AML-193 (cell line): Measurements from ENCODE around the gene CLUH.

ENCODE experiments used
- DNase-seq, 2 experiments: peaks; one replicate each; lab custom pipeline; 2025; lab: John Stamatoyannopoulos, UW

The CLUH gene, protein sequence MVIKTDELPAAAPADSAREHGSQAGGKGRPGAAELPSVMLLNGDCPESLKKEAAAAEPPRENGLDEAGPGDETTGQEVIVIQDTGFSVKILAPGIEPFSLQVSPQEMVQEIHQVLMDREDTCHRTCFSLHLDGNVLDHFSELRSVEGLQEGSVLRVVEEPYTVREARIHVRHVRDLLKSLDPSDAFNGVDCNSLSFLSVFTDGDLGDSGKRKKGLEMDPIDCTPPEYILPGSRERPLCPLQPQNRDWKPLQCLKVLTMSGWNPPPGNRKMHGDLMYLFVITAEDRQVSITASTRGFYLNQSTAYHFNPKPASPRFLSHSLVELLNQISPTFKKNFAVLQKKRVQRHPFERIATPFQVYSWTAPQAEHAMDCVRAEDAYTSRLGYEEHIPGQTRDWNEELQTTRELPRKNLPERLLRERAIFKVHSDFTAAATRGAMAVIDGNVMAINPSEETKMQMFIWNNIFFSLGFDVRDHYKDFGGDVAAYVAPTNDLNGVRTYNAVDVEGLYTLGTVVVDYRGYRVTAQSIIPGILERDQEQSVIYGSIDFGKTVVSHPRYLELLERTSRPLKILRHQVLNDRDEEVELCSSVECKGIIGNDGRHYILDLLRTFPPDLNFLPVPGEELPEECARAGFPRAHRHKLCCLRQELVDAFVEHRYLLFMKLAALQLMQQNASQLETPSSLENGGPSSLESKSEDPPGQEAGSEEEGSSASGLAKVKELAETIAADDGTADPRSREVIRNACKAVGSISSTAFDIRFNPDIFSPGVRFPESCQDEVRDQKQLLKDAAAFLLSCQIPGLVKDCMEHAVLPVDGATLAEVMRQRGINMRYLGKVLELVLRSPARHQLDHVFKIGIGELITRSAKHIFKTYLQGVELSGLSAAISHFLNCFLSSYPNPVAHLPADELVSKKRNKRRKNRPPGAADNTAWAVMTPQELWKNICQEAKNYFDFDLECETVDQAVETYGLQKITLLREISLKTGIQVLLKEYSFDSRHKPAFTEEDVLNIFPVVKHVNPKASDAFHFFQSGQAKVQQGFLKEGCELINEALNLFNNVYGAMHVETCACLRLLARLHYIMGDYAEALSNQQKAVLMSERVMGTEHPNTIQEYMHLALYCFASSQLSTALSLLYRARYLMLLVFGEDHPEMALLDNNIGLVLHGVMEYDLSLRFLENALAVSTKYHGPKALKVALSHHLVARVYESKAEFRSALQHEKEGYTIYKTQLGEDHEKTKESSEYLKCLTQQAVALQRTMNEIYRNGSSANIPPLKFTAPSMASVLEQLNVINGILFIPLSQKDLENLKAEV (N-terminal part only)

DNA sequence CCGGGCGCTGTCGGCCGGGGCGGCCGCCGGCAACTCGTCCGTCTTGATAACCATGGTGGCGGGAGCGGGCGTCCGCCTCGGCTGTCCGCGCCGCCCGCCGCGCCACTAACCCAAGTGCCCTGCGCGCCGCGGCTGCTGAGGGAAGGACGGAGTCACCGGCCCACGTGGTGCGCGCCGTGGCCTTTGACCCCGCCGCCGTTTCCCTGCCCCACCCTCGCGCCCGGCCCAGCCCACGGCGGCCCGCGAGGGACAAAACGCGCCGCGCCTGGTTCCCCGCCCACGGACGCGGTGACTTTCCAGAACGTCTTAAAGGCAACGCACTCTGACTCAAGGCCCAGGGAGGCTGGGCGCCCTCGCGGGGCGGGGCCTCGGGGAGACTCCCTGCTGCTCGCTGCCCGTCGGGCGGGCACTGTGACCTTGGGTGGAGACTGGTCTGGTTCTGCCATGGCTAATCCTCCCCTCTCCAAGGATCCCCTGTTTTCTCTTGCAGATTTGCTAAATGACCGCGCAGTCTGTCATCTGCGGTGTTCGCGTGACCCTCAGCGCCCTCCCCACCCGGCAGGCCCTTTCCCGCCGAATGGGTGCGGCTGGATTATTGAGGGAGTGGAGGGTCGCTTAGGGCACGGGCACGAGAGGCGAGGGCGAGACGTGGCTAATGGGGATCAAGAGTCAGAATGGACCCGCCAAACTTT is at the start of gene CLUH:
CLUH (minus strand) TSS at position 157 of the 692 bp plus-strand sequence; CDS start at position 54, 103 bp downstream.
- peak; percentile 48 to 54 for DNase-seq

- no peak for DNase-seq
Observed at GRCh38 chr17:2758870-2759269, 47.3 kb upstream of the CLUH start.

- DNase-seq, result no peak
Observed at GRCh38 chr17:2755891-2756724, 44.5 kb upstream of the CLUH start.

GRCh38 chr17:2751491-2751890 is 39.9 kb upstream of the CLUH start:
- no peak for DNase-seq

DNA sequence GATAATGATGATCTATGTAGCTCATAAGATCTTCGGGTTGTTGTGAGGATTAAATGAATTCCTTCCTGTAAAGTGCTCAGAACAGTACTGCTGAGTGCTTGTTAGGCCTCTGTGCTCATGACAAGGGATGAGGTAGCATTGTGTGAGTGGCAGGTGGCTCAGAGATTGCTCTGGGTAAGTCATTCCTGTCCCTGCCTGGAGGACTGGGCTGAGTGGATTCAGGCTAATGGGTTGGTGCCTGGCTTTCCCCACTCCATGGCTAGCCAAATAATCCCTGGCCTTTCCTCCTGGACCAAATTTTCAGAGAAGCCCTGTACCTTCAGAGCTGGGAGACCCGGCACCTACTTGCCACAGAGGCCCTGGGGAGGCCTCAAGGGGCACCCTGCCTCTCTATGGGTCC is 39.2 kb upstream of the CLUH start:
- no peak for DNase-seq

GRCh38 chr17:2749784-2750181 is 38.2 kb upstream of the CLUH start:
- DNase-seq, result peak; percentile 2 to 16

- DNase-seq, result no peak
Observed at GRCh38 chr17:2749058-2749783, 37.7 kb upstream of the CLUH start, which contains the start of gene CCDC92B. Gene CCDC92B, minus strand, starts transcription at chr17:2749652. Its CDS starts 14,507 bp downstream, at chr17:2735145.

DNA sequence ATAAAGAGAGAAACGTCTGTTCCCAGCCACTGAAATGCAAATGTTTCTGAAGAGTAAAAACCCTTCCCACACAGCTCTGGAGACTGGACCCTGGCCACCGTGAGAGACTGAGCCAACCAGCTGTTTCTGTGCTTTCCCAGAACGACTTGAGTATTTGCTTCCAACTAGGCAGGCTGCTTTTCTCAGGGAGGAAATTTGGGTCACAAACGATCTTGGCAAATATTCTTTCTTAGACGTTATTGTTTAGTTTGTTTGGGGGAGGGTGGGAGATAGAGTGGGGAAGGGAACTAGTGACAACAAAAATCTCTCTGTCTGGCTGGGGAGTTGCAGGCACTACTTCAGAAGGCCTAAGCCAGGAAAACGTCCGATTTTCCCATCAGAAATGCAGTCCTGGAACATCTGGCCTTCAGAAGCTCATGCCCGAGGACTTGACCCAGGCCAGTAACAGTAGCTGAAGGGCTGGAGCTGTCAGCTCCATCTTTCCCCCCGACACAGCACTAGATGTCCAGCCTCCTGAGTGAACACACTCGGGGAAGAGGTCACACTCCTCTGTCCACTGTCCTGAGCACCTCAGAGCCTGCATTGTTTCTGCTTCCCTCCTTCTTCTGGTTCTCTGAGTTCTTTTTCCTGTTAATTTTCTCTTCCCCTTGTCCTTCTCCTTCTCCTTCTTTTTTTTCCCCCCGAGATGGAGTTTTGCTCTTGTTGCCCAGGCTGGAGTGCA is 33.9 kb upstream of the CLUH start:
- DNase-seq, result no peak

GRCh38 chr17:2737693-2738092 is 26.1 kb upstream of the CLUH start:
- no peak for DNase-seq

GRCh38 chr17:2736956-2737355 is 25.4 kb upstream of the CLUH start:
- DNase-seq, result no peak

DNA sequence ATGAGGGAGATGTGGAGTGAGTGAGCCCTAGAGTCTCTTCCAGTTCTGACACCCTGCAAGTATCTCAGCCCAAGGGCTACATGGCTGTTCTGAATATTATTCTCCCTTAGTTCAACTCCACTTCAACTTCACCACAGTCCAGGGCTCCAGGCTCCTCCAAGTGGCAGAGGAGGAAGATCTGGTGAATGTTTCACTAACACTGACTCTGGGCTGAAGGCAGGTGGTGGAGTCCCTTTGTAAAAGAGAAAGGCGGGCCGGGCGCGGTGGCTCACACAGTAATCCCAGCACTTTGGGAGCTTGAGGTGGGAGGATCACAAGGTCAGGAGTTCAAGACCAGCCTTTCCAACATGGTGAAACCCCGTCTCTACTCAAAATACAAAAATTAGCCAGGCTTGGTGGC is 24.3 kb upstream of the CLUH start:
- DNase-seq, result no peak

DNA sequence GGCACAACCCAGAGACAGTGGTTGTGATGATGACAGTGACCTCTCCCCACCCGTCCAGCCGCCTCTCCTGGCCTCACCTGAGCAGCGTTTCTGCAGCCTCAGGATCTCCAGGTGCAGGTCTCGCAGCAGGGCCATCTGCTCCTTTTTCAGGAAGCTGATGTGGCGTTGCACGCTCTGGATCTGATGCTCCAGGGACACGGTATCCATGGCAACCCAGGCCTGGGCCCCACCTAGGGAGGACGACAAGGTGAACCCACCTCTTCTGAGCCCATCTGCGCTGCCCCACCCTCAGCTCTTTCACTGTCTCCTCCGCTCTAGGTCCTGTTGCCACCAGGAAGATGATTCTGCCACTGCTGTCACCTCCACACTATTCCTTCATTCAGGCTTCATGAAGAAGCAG is 23.4 kb upstream of the CLUH start:
- no peak for DNase-seq

GRCh38 chr17:2731807-2732206 is 20.2 kb upstream of the CLUH start:
- no peak for DNase-seq

GRCh38 chr17:2730764-2731353 is 19.3 kb upstream of the CLUH start:
- no peak for DNase-seq

DNA sequence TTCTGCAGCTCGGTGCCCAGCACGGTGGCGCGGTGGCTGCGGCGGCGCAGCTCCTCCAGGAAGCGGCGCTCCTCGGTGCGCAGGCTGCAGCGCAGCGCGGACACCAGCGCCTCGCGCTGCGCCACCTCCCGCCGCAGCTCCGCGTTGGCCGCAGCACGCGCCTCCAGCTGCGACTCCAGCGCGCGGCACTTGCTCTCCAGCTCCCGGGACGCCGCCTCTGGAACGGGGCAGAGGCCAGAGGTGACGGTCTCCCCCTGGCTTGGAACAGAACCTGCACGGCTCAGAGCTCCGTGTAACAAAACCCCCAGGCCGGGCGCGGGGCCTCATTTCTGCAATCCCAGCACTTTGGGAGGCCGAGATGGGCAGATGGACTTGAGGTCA is 13.2 kb upstream of the CLUH start:
- no peak for DNase-seq

DNA sequence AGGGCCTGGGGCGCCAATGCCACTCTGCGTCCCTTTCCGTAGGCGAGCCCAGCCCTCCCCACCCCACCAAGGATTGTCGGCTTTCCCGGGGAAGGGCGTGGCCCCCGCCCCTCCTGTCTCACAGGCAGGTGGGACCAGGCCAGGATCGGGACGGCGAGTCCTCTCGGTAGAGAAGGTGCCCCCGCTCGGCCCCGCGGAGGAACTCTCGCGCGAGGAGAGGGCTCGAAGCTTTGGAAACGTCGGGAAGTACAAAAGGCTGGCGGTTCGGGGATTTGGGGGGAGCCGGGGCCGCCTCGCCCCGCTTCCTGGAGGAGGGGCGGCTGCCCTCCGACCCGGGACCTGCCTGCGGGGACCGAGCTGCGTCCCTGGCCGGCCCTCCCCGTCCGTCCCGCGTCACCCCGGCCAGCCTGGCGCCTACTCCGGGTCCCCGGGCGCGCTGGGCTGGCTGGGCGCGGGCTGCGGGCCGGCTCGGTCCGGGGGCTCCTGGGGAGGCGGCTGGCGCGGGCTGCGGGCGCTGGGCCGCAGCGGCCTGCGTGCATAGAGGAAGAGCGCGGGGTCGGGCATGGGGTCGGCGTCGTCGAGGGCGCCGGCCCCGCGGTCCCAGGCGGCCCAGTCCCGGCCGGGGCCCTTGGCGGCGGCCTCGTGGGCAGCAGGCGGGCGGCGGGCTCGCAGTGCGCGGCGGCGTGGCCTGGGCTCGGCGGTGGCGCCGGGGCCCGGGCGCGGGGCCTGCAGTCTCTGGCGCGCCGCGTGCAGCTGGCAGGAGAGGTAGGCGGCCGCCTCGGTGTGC is 12.6 kb upstream of the CLUH start:
- DNase-seq, result no peak

GRCh38 chr17:2723505-2723996 is 12.0 kb upstream of the CLUH start:
- DNase-seq, result no peak

DNA sequence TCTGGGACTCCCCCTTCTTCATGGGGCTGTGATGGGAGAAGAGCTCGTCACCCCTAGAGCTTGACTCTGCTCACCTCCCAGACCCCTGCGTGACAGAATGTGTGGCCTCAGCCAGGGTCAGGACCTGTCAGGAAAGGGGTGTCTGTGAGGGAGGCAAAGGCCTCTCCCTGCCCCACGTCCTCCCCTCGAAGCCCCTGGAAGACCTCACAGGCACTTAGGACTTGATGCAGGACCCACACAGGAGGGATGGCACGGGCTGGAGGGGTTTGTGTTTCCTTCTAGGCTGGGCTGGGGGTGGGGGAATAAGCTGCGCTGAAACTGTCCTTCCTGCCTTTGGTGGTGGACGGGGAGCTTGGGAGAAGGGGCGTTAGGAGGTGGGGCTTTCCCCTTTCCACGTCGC is 11.0 kb upstream of the CLUH start:
- DNase-seq, result no peak
